IMR-90 (cell line): ENCODE measurements around the gene JAKMIP3. TPM values are rescaled to one million over a fixed set of nuclear protein-coding genes. Genes with fewer than 3 reads are reported as not detected.

Experiments used
- ATAC-seq: fragments of 200-7000 bp; cut with Tn5 transposase; 2 replicates; pipeline ENCODE4 v1.9.1; 2020; ENCODE audit warnings: low read depth, mild to moderate bottlenecking, moderate library complexity
- BruUV-seq: library from RNA; stranded (reverse); fragments of 400-500 nt; replicated peaks from 2 replicates; lab custom pipeline; 2021; lab: Mats Ljungman, UMichigan
- CTCF ChIA-PET: fragments of 300-600 bp; formaldehyde crosslinking; extraction: SDS; loops from one replicate; lab custom pipeline; 2021; ENCODE audit warnings: antibody characterized with exemption; lab: Yijun Ruan, JAX
- POLR2A ChIA-PET: fragments of 300-600 bp; sonication (Branson Sonifier 250); formaldehyde crosslinking; loops from one replicate; lab custom pipeline; 2022; ENCODE audit warnings: antibody characterized with exemption; ENCODE audit not compliant: unreplicated experiment; lab: Charles Lee
- DNase-seq: peaks from one replicate; pipeline ENCODE4 v3.0.0; 2013
- H2AFZ ChIP-seq: replicated peaks from 2 replicates; pipeline ENCODE3; 2013; ENCODE audit warnings: low read length, mild to moderate bottlenecking; ENCODE audit not compliant: poor library complexity
- H2AK5ac ChIP-seq: 2 replicates; pipeline ENCODE4 v1.6.1; 2013; ENCODE audit warnings: low read depth, low read length, inconsistent platforms
- H2AK9ac ChIP-seq: replicated peaks from 2 replicates; pipeline ENCODE3; 2013; ENCODE audit warnings: mild to moderate bottlenecking, low read depth, low read length, moderate library complexity; ENCODE audit not compliant: poor library complexity
- H2BK120ac ChIP-seq: 2 replicates; pipeline ENCODE4 v1.6.1; 2013; ENCODE audit warnings: low read depth, low read length, inconsistent platforms
- H2BK15ac ChIP-seq: 3 replicates; pipeline ENCODE4 v1.6.1; 2013; ENCODE audit warnings: low read depth, low read length, inconsistent platforms
- H2BK20ac ChIP-seq: 2 replicates; pipeline ENCODE4 v1.6.1; 2013; ENCODE audit warnings: low read depth, mild to moderate bottlenecking, inconsistent platforms, low read length, moderate library complexity
- H2BK5ac ChIP-seq: 2 replicates; pipeline ENCODE4 v1.6.1; 2013; ENCODE audit warnings: mild to moderate bottlenecking, low read depth, low read length, inconsistent platforms; ENCODE audit not compliant: poor library complexity, severe bottlenecking
- H3K14ac ChIP-seq: replicated peaks from 2 replicates; pipeline ENCODE4 v1.6.1; 2013; ENCODE audit warnings: low read depth, low read length, inconsistent platforms
- H3K18ac ChIP-seq: 2 replicates; pipeline ENCODE4 v1.6.1; 2013; ENCODE audit warnings: low read depth, low read length, control low read depth
- H3K23ac ChIP-seq: 2 replicates; pipeline ENCODE4 v1.6.1; 2013; ENCODE audit warnings: low read depth, low read length, inconsistent platforms
- H3K27ac ChIP-seq: 2 replicates; pipeline ENCODE4 v1.5.1; 2013; ENCODE audit warnings: mild to moderate bottlenecking, control low read depth, low read length; ENCODE audit not compliant: insufficient read depth
- H3K27me3 ChIP-seq: 2 replicates; pipeline ENCODE4 v1.6.1; 2013; ENCODE audit warnings: low read length; ENCODE audit not compliant: control insufficient read depth, insufficient read depth
- H3K36me3 ChIP-seq: 2 replicates; pipeline ENCODE4 v1.6.1; 2013; ENCODE audit warnings: low read length, mixed read lengths; ENCODE audit not compliant: control insufficient read depth, insufficient read depth
- H3K4ac ChIP-seq: 2 replicates; pipeline ENCODE4 v1.6.1; 2013; ENCODE audit warnings: low read depth, low read length, inconsistent platforms
- H3K4me1 ChIP-seq: 2 replicates; pipeline ENCODE4 v1.6.1; 2013; ENCODE audit warnings: low read length, mixed read lengths; ENCODE audit not compliant: control insufficient read depth, insufficient read depth
- H3K4me2 ChIP-seq: 2 replicates; pipeline ENCODE4 v1.6.1; 2013; ENCODE audit warnings: low read depth, mild to moderate bottlenecking, control low read depth, low read length, moderate library complexity
- H3K4me3 ChIP-seq: 2 replicates; pipeline ENCODE4 v1.5.1; 2013; ENCODE audit warnings: low read depth, mild to moderate bottlenecking, control low read depth, low read length, moderate library complexity; ENCODE audit not compliant: insufficient read depth
- H3K56ac ChIP-seq: 2 replicates; pipeline ENCODE4 v1.6.1; 2013; ENCODE audit warnings: low read length, inconsistent platforms; ENCODE audit not compliant: insufficient read depth; ENCODE audit errors: extremely low read depth
- H3K79me1 ChIP-seq, 2 experiments: 2 replicates each; pipeline ENCODE4 v1.6.1; 2013; ENCODE audit warnings: low read length in 2 of 2, inconsistent platforms in 1 of 2, low read depth in 1 of 2
- H3K9ac ChIP-seq: 2 replicates; pipeline ENCODE4 v1.6.1; 2013; ENCODE audit warnings: low read depth, low read length, control low read depth
- H3K9me1 ChIP-seq: 2 replicates; pipeline ENCODE4 v1.6.1; 2013; ENCODE audit warnings: low read length, inconsistent platforms; ENCODE audit not compliant: insufficient read depth
- H3K9me3 ChIP-seq: 2 replicates; pipeline ENCODE4 v1.6.1; 2013; ENCODE audit warnings: low read length; ENCODE audit not compliant: control insufficient read depth, insufficient read depth
- H4K20me1 ChIP-seq: 2 replicates; pipeline ENCODE4 v1.6.1; 2013; ENCODE audit warnings: low read length, inconsistent platforms; ENCODE audit not compliant: insufficient read depth
- H4K5ac ChIP-seq: 2 replicates; pipeline ENCODE4 v1.6.1; 2013; ENCODE audit warnings: mild to moderate bottlenecking, low read depth, low read length, control low read depth
- H4K8ac ChIP-seq, 2 experiments: 2 replicates each; pipeline ENCODE4 v1.6.1; 2013; ENCODE audit warnings: low read depth in 2 of 2, low read length in 2 of 2, control low read depth in 1 of 2, inconsistent platforms in 1 of 2
- H4K91ac ChIP-seq: 2 replicates; pipeline ENCODE4 v1.6.1; 2013; ENCODE audit warnings: low read depth, low read length, inconsistent platforms; ENCODE audit not compliant: insufficient read depth
- BHLHE40 ChIP-seq: fragments of 150-350 bp; IDR thresholded peaks from 2 replicates; pipeline ENCODE4 v1.6.1; 2016; ENCODE audit warnings: mild to moderate bottlenecking, low read depth, low read length
- CEBPB ChIP-seq: IDR thresholded peaks from 2 replicates; pipeline ENCODE4 v1.6.1; 2012; ENCODE audit warnings: low read depth, low read length, improper control_type of control experiment
- CHD1 ChIP-seq: IDR thresholded peaks from 2 replicates; pipeline ENCODE4 v1.6.1; 2012; ENCODE audit warnings: low read depth, low read length, improper control_type of control experiment
- FOS ChIP-seq: fragments of 150-350 bp; IDR thresholded peaks from 2 replicates; pipeline ENCODE4 v1.6.1; 2016; ENCODE audit warnings: low read depth, low read length
- MAFK ChIP-seq: IDR thresholded peaks from 2 replicates; pipeline ENCODE4 v1.6.1; 2012; ENCODE audit warnings: low read depth, low read length, improper control_type of control experiment
- MAZ ChIP-seq: IDR thresholded peaks from 2 replicates; pipeline ENCODE4 v1.6.1; 2012; ENCODE audit warnings: low read depth, mild to moderate bottlenecking, low read length, improper control_type of control experiment, moderate library complexity, borderline replicate concordance
- MXI1 ChIP-seq: IDR thresholded peaks from 2 replicates; pipeline ENCODE4 v1.6.1; 2012; ENCODE audit warnings: low read depth, mild to moderate bottlenecking, low read length, moderate library complexity, borderline replicate concordance
- NFE2L2 ChIP-seq: fragments of 150-350 bp; IDR thresholded peaks from 2 replicates; pipeline ENCODE4 v1.6.1; 2016; ENCODE audit warnings: low read depth, mild to moderate bottlenecking, low read length
- POLR2A ChIP-seq: IDR thresholded peaks from 2 replicates; pipeline ENCODE4 v1.6.1; 2012; ENCODE audit warnings: mild to moderate bottlenecking, low read depth, low read length
- RAD21 ChIP-seq: IDR thresholded peaks from 2 replicates; pipeline ENCODE4 v1.6.1; 2012; ENCODE audit warnings: low read length, improper control_type of control experiment
- RCOR1 ChIP-seq: IDR thresholded peaks from 2 replicates; pipeline ENCODE4 v1.6.1; 2012; ENCODE audit warnings: mild to moderate bottlenecking, low read length, improper control_type of control experiment; ENCODE audit not compliant: insufficient replicate concordance
- RFX5 ChIP-seq: IDR thresholded peaks from 2 replicates; pipeline ENCODE4 v1.8.0; 2012; ENCODE audit warnings: low read depth, mild to moderate bottlenecking, low read length, moderate library complexity
- SMC3 ChIP-seq: fragments of 150-350 bp; IDR thresholded peaks from 2 replicates; pipeline ENCODE4 v1.6.1; 2016; ENCODE audit warnings: low read depth, mild to moderate bottlenecking, antibody characterized with exemption, low read length, moderate library complexity
- WGBS, 2 experiments: methylation state at CpG; one replicate each; pipeline versions ENCODE4 v1.1.5 to v1.1.7; 2013; ENCODE audit warnings: missing lambda C conversion rate in 2 of 2; ENCODE audit not compliant: insufficient read length in 1 of 2; ENCODE audit errors: extremely low coverage in 2 of 2; 5-methylcytosine and 5-hydroxymethylcytosine counted together
- dilution Hi-C: fragments of 300-500 bp; cut with HindIII; formaldehyde crosslinking; loops from one replicate; pipeline ENCODE4 v1.14.3; 2018; ENCODE audit warnings: low sequenced_read_pairs; ENCODE audit not compliant: unreplicated experiment
- in situ Hi-C: fragments of 300-500 bp; cut with MboI; formaldehyde crosslinking; loops from 3 replicates; pipeline ENCODE4 v1.14.3; 2019; ENCODE audit warnings: low sequenced_read_pairs, inconsistent platforms, mixed read lengths
- intact Hi-C: fragments of 100-400 bp; cut with micrococcal nuclease; formaldehyde crosslinking; loops from 2 replicates; pipeline ENCODE4 v1.10.0; 2022
- polyA plus RNA-seq, 3 experiments: library from polyadenylated mRNA; depleted of rRNA; stranded (reverse); fragments of >200 nt; gene quantifications; 2 replicates each; pipeline ENCODE4 v1.2.3, GENCODE V29; 2012; ENCODE audit warnings: low replicate concordance in 1 of 3
- total RNA-seq: library from RNA; depleted of rRNA; stranded (reverse); fragments of >200 nt; gene quantifications from 2 replicates; pipeline ENCODE4 v1.2.3, GENCODE V29; 2012
- TF ChIP-seq, protein P1 (sequence below): fragments of 150-350 bp; IDR thresholded peaks from 2 replicates; pipeline ENCODE4 v1.6.1; 2017; ENCODE audit warnings: mild to moderate bottlenecking, antibody characterized with exemption, low read length, low read depth
- TF ChIP-seq, protein P2 (sequence below): fragments of 150-350 bp; IDR thresholded peaks from 2 replicates; pipeline ENCODE4 v1.6.1; 2016; ENCODE audit warnings: low read depth, mild to moderate bottlenecking, low read length, moderate library complexity, borderline replicate concordance
- TF ChIP-seq, protein P3 (sequence below): conservative IDR thresholded peaks from 2 replicates; pipeline ENCODE4 v1.5.1; 2012; ENCODE audit warnings: mild to moderate bottlenecking, low read depth, low read length, improper control_type of control experiment

The JAKMIP3 gene
- total and polyA plus RNA-seq, 2 of the 4 experiments (the other 2 are of a cell fraction) = under 0.01 to 0.22 TPM

DNA sequence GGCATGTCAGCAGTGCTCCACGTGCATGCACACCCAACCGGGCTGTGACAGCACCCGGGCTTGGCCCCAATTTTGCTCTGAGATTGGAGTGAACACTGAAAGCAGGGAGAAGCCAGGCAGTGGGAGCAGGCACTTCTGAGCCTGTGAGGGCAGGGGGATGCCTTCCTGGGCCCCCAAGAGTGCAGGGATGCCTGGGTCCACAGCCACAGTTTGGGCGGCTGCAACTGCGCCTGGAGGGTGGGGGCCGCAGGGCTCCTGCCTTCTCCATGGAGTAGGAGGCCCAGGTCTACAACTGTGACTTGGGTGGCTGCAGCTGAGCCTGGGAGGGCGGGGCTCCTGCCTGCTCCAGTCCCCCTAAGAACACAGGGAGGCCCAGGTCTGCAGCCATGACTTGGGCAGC is 46.4 kb upstream of the JAKMIP3 start:
- intact Hi-C loops = no loop called here

More for the DNA sequence above, 46.4 kb upstream of the JAKMIP3 start:
- Histone ChIP-seq H3K27me3 (peaks cover 27% of the 10 kb centered on the region; the same call in 1 of the 2 replicates), H3K4me1 (no peaks in the 10 kb centered on the region), H3K18ac (no peak overlapping the region), H2AFZ (no peak overlapping the region), H2BK20ac (no peak overlapping the region), H3K4me3 (no peak overlapping the region), H4K5ac (no peak overlapping the region), H3K9me3 (no peaks in the 10 kb centered on the region), H3K4me2 (no peak overlapping the region), H2BK15ac (no peak overlapping the region), H2AK5ac (no peak overlapping the region), H4K8ac (no peak overlapping the region), H2BK5ac (no peak overlapping the region), H3K9me1 (no peaks in the 10 kb centered on the region), H4K91ac (no peak overlapping the region), H3K56ac (no peak overlapping the region), H3K9ac (no peak overlapping the region), H3K4ac (no peak overlapping the region), H3K36me3 (no peaks in the 10 kb centered on the region), H3K27ac (no peak overlapping the region), H3K79me1 (no peaks in the 10 kb centered on the region), H3K23ac (no peak overlapping the region), H2AK9ac (no peak overlapping the region), H2BK120ac (no peak overlapping the region), H4K20me1 (no peaks in the 10 kb centered on the region), H3K14ac (no peak overlapping the region)
- dilution Hi-C loops (no loop called here), in situ Hi-C loops (loop anchor here (25.0 kb wide), 1 partner anchor 1832 kb away; no protein-coding TSS in a partner anchor)
- BruUV-seq = no TSS peak
- ATAC-seq (no peak), DNase-seq (no peak)
- POLR2A ChIA-PET = no interaction called here
- TF ChIP-seq RFX5 (no peak), MXI1 (no peak), NFE2L2 (no peak), SMC3 (no peak), FOS (no peak), RAD21 (no peak), CEBPB (no peak), CHD1 (no peak), MAZ (no peak), POLR2A (no peak), BHLHE40 (no peak), MAFK (no peak), RCOR1 (no peak)
- TF ChIP-seq, protein P1, sequence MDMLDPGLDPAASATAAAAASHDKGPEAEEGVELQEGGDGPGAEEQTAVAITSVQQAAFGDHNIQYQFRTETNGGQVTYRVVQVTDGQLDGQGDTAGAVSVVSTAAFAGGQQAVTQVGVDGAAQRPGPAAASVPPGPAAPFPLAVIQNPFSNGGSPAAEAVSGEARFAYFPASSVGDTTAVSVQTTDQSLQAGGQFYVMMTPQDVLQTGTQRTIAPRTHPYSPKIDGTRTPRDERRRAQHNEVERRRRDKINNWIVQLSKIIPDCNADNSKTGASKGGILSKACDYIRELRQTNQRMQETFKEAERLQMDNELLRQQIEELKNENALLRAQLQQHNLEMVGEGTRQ = no peak
- TF ChIP-seq, protein P2, sequence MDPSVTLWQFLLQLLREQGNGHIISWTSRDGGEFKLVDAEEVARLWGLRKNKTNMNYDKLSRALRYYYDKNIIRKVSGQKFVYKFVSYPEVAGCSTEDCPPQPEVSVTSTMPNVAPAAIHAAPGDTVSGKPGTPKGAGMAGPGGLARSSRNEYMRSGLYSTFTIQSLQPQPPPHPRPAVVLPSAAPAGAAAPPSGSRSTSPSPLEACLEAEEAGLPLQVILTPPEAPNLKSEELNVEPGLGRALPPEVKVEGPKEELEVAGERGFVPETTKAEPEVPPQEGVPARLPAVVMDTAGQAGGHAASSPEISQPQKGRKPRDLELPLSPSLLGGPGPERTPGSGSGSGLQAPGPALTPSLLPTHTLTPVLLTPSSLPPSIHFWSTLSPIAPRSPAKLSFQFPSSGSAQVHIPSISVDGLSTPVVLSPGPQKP = no peak
- TF ChIP-seq, protein P3, sequence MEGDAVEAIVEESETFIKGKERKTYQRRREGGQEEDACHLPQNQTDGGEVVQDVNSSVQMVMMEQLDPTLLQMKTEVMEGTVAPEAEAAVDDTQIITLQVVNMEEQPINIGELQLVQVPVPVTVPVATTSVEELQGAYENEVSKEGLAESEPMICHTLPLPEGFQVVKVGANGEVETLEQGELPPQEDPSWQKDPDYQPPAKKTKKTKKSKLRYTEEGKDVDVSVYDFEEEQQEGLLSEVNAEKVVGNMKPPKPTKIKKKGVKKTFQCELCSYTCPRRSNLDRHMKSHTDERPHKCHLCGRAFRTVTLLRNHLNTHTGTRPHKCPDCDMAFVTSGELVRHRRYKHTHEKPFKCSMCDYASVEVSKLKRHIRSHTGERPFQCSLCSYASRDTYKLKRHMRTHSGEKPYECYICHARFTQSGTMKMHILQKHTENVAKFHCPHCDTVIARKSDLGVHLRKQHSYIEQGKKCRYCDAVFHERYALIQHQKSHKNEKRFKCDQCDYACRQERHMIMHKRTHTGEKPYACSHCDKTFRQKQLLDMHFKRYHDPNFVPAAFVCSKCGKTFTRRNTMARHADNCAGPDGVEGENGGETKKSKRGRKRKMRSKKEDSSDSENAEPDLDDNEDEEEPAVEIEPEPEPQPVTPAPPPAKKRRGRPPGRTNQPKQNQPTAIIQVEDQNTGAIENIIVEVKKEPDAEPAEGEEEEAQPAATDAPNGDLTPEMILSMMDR = no peak
- CTCF ChIA-PET = no interaction called here
- WGBS, 2 experiments = 86% methylated on average over 4 of the region's 7 CpGs; no CpG with 5 or more reads in 1 of the 2 experiments
